Limb (tissue), 2 donors: ENCODE measurements around the gene RALGAPB.
"Not testable (repeated sequence)": the region's sequence is repeated elsewhere in the genome, so short reads cannot be mapped to it uniquely, and the experiment has no call there.

Experiments used
- DNase-seq, 2 donors: peaks; one replicate each; pipeline ENCODE4 v3.0.0-alpha.2; 2016; ENCODE audit errors: extremely low spot score in 2 of 2

RALGAPB gene

GRCh38 chr20:38472513-38473366, at the start of gene RALGAPB:
Gene RALGAPB, plus strand, starts transcription at chr20:38472843. Its CDS starts 15,590 bp downstream, at chr20:38488433.
- DNase-seq = peak; percentile 97 to 99

GRCh38 chr20:38423541-38423940, 49.1 kb upstream of the RALGAPB start:
- DNase-seq = no peak

- no peak for DNase-seq
These were observed 48.2 kb upstream of the RALGAPB start for GRCh38 chr20:38424401-38424800.

GRCh38 chr20:38426006-38426897, 46.4 kb upstream of the RALGAPB start:
- no peak for DNase-seq

GRCh38 chr20:38427655-38428023, 45.0 kb upstream of the RALGAPB start:
- no peak for DNase-seq

- DNase-seq = no peak
These were observed 43.8 kb upstream of the RALGAPB start for GRCh38 chr20:38428800-38429199.

GRCh38 chr20:38429301-38429700, 43.3 kb upstream of the RALGAPB start:
- no peak for DNase-seq

- DNase-seq = no peak
These were observed 41.8 kb upstream of the RALGAPB start for GRCh38 chr20:38430679-38431325.

GRCh38 chr20:38432292-38432691, 40.4 kb upstream of the RALGAPB start:
- DNase-seq = no peak

GRCh38 chr20:38432870-38433269, 39.8 kb upstream of the RALGAPB start:
- DNase-seq = not testable (repeated sequence)

GRCh38 chr20:38433304-38433972, 39.2 kb upstream of the RALGAPB start:
- DNase-seq = no peak

- DNase-seq = peak in 1 of 2 donors; percentile 39
These were observed 38.3 kb upstream of the RALGAPB start for GRCh38 chr20:38434301-38434741.

GRCh38 chr20:38434770-38435554, 37.7 kb upstream of the RALGAPB start, which contains the start of gene SNHG17:
Gene SNHG17, minus strand, starts transcription at chr20:38435328.
- DNase-seq = peak; percentile 89 to 94

- DNase-seq = no peak
These were observed 37.1 kb upstream of the RALGAPB start for GRCh38 chr20:38435555-38435939.

- DNase-seq = no peak
These were observed 34.8 kb upstream of the RALGAPB start for GRCh38 chr20:38437796-38438195.

GRCh38 chr20:38441110-38441509, 31.5 kb upstream of the RALGAPB start:
- DNase-seq = not testable (repeated sequence)

GRCh38 chr20:38441916-38442315, 30.7 kb upstream of the RALGAPB start:
- DNase-seq = no peak

- DNase-seq = no peak
These were observed 27.3 kb upstream of the RALGAPB start for GRCh38 chr20:38445381-38445796.

- DNase-seq = no peak
These were observed 26.7 kb upstream of the RALGAPB start for GRCh38 chr20:38445901-38446425.
